Keratinocyte (primary cell): ENCODE results near the gene ZFR2.

Experiments used
- EZH2 ChIP-seq: IDR thresholded peaks from one replicate; pipeline ENCODE4 v1.6.1; 2012; ENCODE audit warnings: inconsistent platforms, mild to moderate bottlenecking, low read length, moderate library complexity
- TF ChIP-seq, protein P1 (sequence below), 3 experiments: IDR thresholded peaks in 1 of 3; conservative IDR thresholded peaks in 1 of 3; optimal IDR thresholded peaks in 1 of 3; 2 replicates in 2 of 3; 3 replicates in 1 of 3; pipeline versions ENCODE3 to v1.5.1; 2011; ENCODE audit warnings: low read length in 3 of 3, mild to moderate bottlenecking in 3 of 3, moderate library complexity in 2 of 3, control low read depth in 1 of 3, inconsistent platforms in 1 of 3; ENCODE audit not compliant: insufficient read depth in 2 of 3; ENCODE audit errors: extremely low read depth in 1 of 3

DNA sequence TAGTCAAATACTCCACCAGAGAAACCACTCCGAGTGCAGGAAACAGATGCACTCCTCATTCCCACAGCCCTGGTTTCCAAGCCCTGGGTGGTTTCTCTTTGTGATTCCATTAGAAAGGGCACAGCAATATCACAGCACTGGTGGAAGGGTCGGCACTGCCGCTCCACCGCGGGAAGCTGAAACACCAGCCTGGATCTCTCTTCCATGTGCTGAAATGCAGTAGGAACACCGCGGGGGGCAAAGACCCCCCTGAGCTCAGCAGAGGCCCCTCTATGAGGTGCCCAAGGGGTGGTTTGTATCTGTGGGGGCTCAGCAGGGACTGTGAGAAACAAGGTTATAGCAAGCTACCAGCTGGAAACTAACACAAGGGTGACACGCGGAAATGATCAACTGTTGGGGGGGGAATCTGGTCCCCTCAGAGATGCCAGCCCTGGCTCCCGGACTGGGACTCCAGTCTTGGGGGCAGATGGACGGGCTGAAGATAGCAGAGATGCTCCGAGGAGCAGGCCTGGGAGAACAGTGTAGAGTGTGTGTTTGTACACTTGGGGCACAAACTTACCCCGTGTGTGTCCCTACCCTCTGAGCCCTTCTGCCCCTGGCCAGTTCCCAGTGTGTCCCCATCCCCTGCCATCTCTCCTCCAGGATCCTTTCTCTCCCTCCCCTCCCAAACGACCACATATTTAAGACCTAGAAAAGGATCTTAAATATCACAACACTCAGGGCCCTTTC lies 1.8 kb downstream of the ZFR2 start:
- TF ChIP-seq, protein P1, sequence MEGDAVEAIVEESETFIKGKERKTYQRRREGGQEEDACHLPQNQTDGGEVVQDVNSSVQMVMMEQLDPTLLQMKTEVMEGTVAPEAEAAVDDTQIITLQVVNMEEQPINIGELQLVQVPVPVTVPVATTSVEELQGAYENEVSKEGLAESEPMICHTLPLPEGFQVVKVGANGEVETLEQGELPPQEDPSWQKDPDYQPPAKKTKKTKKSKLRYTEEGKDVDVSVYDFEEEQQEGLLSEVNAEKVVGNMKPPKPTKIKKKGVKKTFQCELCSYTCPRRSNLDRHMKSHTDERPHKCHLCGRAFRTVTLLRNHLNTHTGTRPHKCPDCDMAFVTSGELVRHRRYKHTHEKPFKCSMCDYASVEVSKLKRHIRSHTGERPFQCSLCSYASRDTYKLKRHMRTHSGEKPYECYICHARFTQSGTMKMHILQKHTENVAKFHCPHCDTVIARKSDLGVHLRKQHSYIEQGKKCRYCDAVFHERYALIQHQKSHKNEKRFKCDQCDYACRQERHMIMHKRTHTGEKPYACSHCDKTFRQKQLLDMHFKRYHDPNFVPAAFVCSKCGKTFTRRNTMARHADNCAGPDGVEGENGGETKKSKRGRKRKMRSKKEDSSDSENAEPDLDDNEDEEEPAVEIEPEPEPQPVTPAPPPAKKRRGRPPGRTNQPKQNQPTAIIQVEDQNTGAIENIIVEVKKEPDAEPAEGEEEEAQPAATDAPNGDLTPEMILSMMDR (optimal IDR thresholded peaks at IDR 0.05 in 1 of 3, IDR thresholded peaks at IDR 0.05 in 1 of 3, conservative IDR thresholded peaks at IDR 0.05 in 1 of 3; ENCODE audit: extremely low read depth in 1 of 3, insufficient read depth in 2 of 3, low read length in 3 of 3), result no peak
- no peak for TF ChIP-seq EZH2
